ENCODE data around the gene F2R.
A peak's percentile ranks its signal among the peaks of the same experiment; 100 is the strongest.
"Not testable (repeated sequence)": the region's sequence is repeated elsewhere in the genome, so short reads cannot be mapped to it uniquely, and the experiment has no call there.

The F2R gene

GRCh38 chr5:76762484-76762883 is 46.6 kb downstream of the F2R start:
- no peak for DNase-seq (ENCODE audit: low read depth)
- no peak for TF ChIP-seq CTCF (IDR thresholded peaks at IDR 0.05; ENCODE audit: control insufficient read depth, insufficient read depth, low read depth, low read length, missing control alignments)
- no peak overlapping the region for H3K4me3 ChIP-seq (ENCODE audit: control insufficient read depth, low read depth, low read length)

DNA sequence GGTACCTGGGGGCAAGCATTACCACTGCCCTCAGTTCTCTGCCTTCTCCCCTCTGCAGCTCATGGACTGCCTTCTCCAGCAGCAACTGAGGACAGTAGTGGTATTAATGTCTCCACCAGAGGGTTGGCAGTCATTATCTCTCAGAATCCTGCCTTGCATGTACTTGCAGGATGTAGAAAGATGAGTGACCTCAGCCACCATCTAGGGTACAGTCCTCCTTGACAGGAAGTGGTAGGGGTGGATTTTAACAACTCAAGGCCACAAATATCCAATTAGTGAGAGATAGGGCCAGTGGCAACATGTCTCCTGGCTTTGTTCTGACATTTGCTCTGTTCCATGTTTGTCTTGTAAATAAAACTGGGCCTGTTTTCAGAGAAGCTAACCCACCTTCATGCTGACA is 47.2 kb downstream of the F2R start:
- no peak overlapping the region for H3K4me3 ChIP-seq (ENCODE audit: control insufficient read depth, low read depth, low read length)
- no peak for TF ChIP-seq CTCF (IDR thresholded peaks at IDR 0.05; ENCODE audit: control insufficient read depth, insufficient read depth, low read depth, low read length, missing control alignments)
- DNase-seq (ENCODE audit: low read depth), result no peak

DNA sequence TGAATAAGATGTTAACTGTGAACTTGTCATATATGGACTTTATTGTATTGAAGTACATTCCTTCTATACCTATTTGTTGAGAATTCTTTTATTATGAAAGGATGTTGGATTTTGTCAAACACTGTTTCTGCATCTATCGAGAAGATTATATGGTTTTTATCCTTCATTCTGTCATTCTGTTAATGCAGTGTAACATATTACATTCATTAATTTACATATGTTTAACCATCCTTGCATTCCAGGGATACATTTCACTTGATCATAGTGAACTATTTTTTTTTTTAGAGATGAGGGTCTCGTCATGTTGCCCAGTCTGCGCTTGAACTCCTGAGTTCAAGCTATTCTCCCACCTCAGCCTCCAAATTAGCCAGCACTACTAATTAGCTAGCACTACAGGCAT is 48.4 kb downstream of the F2R start:
- no peak for TF ChIP-seq CTCF (IDR thresholded peaks at IDR 0.05; ENCODE audit: control insufficient read depth, insufficient read depth, low read depth, low read length, missing control alignments)
- no peak overlapping the region for H3K4me3 ChIP-seq (ENCODE audit: control insufficient read depth, low read depth, low read length)
- no peak for DNase-seq (ENCODE audit: low read depth)

DNA sequence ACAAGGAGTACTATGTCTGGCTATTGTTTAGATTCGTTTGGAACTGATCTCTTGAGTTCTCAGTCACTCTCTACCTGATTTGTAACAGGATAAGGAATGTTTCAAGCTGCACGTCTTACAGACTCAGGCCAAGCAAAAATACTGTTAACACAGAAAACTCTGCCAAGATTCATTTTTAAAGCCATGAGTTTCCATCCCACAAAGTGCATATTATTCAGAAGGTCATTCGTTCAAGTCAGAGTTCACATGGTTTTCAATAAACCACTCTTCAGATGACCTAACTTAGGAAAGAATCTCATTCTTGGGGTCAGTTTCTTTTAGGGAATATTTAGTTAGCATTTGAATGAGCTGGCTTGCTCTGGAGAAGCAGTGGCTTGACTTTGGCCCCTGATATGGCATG is 49.3 kb downstream of the F2R start:
- TF ChIP-seq CTCF (IDR thresholded peaks at IDR 0.05; ENCODE audit: control insufficient read depth, insufficient read depth, low read depth, low read length, missing control alignments), result no peak
- H3K4me3 ChIP-seq (ENCODE audit: control insufficient read depth, low read depth, low read length), result no peak overlapping the region
- DNase-seq (ENCODE audit: low read depth), result peak; percentile 51

GRCh38 chr5:76766746-76767145 is 50.8 kb downstream of the F2R start:
- DNase-seq (ENCODE audit: low read depth), result no peak
- no peak for TF ChIP-seq CTCF (IDR thresholded peaks at IDR 0.05; ENCODE audit: control insufficient read depth, insufficient read depth, low read depth, low read length, missing control alignments)
- no peak overlapping the region for H3K4me3 ChIP-seq (ENCODE audit: control insufficient read depth, low read depth, low read length)

DNA sequence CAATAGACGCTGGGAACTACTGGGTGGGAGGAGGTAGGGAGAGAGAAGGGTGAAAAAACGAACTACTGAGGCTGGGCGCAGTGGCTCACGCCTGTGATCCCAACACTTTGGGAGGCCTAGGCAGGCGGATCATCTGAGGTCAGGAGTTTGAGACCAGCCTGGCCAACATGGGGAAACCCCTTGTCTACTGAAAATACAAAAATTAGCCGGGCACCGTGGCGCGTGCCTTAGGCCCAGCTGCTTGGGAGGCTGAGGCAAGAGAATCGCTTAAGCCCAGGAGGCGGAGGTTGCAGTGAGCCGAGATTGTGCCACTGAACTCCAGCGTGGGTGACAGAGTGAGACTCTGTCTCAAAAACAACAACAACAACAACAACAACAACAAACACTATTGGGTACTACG is 55.1 kb downstream of the F2R start:
- not testable (repeated sequence) for DNase-seq (ENCODE audit: low read depth)

DNA sequence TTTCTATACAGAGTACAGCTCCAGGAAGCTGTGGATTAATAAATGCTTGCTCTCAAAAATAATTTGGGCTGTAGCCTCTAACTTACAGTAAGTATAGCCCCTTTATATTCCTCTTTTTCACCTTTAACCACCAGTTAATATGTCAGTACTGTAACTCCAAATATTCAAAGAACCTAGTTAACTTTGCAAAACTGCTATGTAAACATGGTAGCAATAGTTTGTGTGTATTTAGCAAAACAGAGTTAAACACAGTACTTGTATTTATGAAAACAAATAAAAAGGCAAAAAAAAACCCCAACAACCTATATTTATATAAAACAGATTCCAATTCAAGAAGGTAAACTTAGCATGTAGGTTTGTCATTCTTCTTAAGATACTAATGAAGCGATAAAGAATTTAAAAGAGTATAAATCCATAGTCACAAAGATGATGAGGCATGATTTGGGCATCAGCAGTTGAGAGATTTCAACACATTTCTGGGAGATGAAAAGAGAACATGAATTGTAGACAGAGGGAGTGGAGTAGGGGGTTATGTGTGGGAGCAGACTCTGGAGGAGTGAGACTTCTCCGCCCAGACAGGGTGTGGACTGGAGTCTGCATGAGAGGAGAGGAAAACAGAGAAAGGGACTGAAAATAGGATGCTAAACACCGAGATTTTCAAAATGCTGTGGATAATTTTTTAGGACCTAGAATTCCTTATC is 55.9 kb downstream of the F2R start:
- H3K4me3 ChIP-seq (ENCODE audit: control insufficient read depth, low read depth, low read length), result no peak overlapping the region
- TF ChIP-seq CTCF (IDR thresholded peaks at IDR 0.05; ENCODE audit: control insufficient read depth, insufficient read depth, low read depth, low read length, missing control alignments), result no peak
- no peak for DNase-seq (ENCODE audit: low read depth)

More for the DNA sequence above, 55.1 kb downstream of the F2R start:
- H3K4me3 ChIP-seq (ENCODE audit: control insufficient read depth, low read depth, low read length), result not testable (repeated sequence)
